GM21515 (cell line): ENCODE results near the gene TRPM5.

Source experiments
- ATAC-seq: cut with Tn5 transposase; IDR thresholded peaks from one replicate; pipeline ENCODE4 v1.9.1; 2021; ENCODE audit not compliant: unreplicated experiment

Gene TRPM5

GRCh38 chr11:2421996-2422395 is 22.3 kb downstream of the TRPM5 start:
- no peak for ATAC-seq

GRCh38 chr11:2421226-2421994 is 22.9 kb downstream of the TRPM5 start:
- ATAC-seq: no peak

DNA sequence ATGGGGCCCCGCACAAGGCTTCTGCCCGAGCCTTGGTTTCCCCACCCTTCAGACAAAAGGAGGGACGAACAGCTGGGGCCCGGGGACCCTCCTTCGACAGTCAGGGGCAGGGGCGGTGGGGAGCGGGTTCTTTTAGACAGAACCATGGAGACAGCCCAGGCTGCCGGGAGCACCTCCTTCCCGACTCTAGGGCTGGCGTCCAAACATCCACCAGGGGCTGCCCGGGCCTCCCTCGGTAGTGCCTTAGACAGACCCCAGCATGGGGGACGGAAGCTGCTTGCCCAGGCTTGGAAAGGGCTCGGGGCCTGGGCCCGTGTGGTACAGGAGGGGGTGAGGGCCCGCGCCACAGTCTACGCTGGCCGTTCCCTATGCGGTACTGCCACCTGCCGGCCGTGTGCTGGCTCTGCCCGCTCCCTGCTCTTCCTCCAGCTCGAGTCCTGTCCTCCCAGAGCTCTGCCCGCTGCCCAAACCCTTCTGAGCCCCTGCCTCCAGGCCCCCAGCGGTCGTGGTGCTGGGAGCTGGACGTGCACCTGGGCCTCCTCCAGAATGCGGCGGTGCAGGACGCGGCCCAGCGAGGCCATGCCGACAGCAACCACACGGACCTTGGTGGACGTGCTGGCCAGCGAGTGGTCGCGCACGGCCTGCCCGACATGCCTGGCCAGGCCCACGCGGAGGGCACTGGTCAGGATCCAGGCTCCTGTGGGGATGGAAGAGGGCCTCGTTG is 23.6 kb downstream of the TRPM5 start:
- ATAC-seq: no peak

DNA sequence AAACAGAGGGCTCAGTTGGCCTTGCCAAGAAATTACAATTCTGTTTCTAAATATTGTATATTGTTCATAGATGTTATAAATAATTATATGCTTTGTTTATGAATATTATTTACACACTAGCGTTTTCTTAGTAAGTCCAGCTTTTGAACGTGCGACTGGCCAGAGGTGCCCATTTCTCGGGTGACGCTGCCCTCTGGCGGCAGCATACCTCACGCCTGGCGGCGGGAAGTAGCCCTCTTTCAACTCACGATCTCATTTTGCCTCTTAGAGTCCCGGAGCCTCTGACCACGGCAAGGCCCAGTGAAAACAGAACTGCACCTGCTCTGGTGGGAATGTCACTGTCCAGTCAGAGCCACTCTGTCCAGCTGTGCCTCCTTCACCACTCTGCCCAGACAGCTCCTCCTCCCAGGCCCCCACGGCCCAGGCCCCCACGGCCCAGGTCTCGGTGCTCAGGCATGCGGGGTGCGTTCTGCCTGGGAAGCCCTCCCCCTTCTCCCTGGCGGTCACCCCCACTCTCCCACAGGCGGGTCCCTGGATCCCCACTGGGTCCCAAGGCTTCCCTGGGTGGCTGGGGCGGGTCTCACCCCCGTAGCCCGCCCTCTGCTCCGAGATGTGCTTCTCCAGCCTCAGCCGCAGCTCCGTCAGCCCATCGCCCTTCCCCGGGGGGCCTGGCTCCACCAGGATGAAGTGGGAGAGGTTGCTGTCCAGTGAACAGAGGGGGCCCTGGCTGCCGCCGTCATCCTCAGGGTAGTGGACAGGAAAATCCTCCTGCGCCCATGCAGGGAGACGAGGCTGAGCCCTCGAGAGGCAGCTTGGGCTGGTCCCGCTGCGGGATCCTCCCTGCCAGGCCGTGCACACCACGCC is 24.4 kb downstream of the TRPM5 start:
- no peak for ATAC-seq

- ATAC-seq: no peak
These were observed 25.5 kb downstream of the TRPM5 start for GRCh38 chr11:2418693-2419360.

DNA sequence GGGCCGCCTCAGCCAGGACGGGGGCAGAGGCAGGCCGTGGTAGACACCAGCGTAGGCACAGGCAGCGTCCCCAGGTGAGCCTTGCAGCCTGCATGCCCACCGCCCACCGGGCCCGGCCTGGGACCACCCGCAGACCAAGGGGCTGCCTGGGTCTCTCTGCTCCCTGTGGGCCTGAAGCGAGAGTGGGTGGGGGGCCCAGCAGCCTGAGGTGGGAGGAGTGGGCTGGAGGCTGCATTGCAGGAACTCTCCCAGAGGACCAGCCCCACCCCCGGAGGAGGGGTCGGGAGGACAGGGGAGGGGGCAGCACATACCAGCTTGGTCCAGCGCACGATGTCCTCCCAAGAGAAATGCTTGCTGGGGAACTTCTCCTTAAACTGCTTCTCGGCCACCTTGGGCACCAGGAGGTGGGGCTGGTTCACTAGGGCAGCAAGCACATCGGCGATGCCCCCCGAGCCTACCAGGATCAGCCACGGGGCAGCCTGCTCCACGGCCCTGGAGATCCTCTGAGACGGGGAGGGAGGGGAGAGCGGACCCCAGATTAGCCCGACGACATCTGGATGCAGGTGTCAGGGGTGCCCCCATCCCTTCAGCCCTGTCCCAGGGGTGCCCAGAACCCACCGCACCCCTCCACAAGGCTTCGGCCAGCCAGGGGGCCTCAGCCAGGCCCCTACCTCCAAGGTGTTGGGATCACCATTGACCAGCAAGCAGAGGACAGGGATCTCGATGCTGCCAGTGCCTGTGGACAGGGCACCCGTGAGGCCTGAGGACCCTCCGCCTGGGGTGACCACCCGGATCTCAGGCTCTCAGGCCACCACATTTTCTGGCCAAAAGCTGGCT is 26.2 kb downstream of the TRPM5 start:
- ATAC-seq: no peak

GRCh38 chr11:2416765-2417164 is 27.5 kb downstream of the TRPM5 start:
- no peak for ATAC-seq

- ATAC-seq: no peak
These were observed 28.5 kb downstream of the TRPM5 start for GRCh38 chr11:2415601-2416380.

GRCh38 chr11:2415171-2415570 is 29.1 kb downstream of the TRPM5 start:
- no peak for ATAC-seq

DNA sequence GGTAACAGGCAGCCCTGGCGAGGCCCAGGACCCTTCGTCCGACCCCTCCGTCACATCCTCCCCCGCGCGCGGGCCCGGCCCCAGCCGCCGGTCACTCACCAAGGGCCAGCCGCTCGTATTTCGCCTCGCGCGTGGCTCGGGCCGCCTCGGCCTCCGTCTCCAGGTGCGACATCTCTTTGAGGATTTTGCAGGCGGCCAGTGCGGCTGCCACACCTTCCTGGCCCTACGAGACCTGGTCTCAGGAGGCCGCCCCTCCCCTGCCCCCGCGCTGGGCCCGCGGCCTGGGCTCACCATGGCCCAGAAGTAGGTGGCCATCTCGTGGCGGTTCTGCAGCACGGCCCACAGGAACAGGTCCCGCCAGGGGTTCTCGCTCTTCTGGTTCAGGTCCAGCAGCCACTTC is 29.7 kb downstream of the TRPM5 start:
- no peak for ATAC-seq

DNA sequence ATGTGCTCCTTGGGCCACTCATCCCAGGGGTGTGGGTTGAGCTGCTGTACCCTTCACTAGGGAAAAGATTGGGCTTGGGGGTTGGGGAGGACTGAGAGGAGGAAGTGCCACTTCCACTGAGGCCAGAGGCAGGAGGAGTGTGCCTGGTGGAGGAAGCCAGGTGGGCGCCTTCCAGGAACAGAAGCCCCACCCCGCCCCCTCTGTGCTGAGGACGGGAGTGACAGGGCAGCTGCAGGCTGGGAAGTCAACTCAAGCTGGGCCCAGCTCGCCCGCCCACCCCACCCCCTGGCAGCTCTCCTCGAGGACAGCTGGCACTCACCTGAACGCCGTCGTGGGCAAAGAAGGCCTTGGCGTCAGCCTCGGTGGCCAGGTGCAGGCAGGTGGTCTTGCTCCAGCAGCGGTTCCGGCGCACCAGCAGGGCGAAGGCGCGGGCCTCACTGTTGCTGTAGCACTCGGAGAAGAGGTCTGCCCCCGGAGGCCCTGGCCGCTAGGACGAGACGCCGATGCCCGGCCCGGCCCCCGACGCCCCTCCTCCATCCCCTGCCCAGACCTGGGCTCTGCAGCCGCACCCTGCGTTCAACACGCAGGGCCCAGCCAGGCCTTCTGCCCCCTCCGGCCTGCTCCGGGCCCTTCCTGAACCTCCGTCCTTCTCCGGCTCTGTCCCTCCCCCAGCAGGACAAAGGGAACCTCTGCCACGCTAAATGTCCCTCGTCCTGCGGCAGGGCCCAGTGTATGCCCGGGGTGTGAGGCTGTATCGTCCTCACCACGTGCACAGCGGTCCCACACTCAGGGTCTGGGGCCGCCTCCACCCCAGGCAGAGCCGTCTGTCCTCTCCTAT is 30.4 kb downstream of the TRPM5 start:
- ATAC-seq: no peak

DNA sequence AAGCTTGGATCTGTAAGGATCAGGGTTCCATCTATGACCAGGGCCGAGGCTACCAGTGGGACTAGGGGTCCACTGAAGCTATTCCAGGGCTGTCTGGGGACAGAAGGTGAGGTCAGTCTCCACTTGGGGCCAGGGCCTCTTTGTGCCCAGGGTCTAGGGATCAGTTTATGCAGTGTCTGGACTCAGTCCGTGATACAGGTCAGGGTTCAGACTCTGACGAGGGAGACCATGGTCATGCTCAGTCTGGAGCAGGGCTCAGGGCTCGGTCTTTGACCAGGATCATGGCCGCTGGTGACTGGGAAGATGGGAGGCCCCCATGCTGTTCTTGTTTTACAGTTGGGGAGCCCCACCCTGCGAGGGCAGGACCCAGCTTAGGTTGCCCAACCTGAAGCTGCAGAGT is 32.0 kb downstream of the TRPM5 start:
- no peak for ATAC-seq

DNA sequence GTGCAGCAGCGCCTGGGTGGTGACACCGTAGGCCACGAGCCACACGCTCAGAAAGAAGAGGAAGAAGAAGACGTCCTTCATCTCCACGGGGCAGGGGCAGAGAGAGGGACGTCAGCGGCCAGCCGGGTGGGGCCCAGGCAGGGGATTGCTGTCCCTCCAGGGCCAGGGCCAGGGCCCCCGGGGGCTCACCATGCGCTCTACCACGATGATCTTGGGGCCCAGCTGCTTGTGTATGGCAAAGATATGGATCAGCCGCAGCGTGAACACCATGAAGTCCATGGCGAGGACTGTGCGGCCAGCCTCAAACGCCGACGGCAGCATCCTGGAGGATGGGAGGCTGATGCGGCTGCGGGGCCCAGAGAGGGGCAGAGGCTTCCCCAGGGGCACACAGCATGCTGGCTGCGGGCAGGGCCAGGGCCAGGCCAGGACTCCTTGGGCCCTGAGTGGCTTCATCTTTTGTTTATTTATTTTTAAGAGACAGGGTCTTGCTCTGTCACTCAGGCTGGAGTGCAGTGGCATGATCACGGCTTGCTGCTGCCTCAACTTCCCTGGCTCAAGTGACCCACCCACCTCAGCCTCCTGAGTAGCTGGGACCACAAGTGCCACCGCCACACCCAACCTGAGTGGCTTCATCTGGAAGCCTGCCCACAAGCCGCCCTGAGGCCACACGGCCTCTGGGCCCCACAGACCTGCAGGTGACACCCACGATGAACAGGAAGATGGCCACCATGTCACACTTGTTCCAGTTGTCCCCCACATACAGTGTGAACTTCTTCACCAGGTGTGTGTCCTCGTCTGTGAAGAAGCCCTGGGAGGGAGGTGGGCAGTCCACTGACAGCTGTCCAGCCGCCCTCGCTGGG is 32.6 kb downstream of the TRPM5 start:
- ATAC-seq: no peak

GRCh38 chr11:2410616-2411015 is 33.7 kb downstream of the TRPM5 start:
- no peak for ATAC-seq

GRCh38 chr11:2409611-2410468 is 34.5 kb downstream of the TRPM5 start:
- no peak for ATAC-seq

GRCh38 chr11:2409126-2409525 is 35.2 kb downstream of the TRPM5 start:
- no peak for ATAC-seq

DNA sequence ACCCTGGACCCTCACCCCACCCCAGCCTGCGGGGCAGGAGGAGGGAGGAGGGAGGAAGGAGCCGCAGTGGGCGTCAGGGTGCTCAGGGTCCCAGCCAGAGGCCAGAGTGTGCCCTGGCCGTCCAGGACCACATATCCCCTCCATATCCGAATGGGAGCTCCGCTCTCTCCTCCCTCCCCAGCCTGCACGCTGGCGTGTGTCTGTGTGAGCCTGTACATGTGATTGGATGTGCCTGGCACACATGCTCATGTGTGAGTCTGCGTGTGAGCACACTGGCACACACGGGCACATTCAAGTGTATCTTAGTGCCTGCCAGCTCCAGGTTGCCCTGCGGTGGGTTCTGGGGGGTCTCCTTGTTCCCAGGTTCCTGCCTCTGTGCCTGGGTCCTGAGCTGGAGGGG is 35.6 kb downstream of the TRPM5 start:
- ATAC-seq: no peak
